C4-2B (cell line): ENCODE results near the gene SPATS1.
"Not testable (repeated sequence)": the region's sequence is repeated elsewhere in the genome, so short reads cannot be mapped to it uniquely, and the experiment has no call there.

Experiments
- H3K27ac ChIP-seq: fragments of 450-650 bp; 2 replicates; pipeline ENCODE4 v1.5.1; 2017
- CTCF ChIP-seq: fragments of 450-650 bp; conservative IDR thresholded peaks from 2 replicates; pipeline ENCODE4 v1.5.1; 2017; ENCODE audit warnings: mild to moderate bottlenecking
- ZFX ChIP-seq: fragments of 450-650 bp; IDR thresholded peaks from 2 replicates; pipeline ENCODE4 v1.6.1; 2017

The SPATS1 gene

GRCh38 chr6:44327760-44328159 lies 14.7 kb upstream of the SPATS1 start:
- TF ChIP-seq ZFX: no peak
- TF ChIP-seq CTCF: no peak

GRCh38 chr6:44328203-44328602 lies 14.2 kb upstream of the SPATS1 start:
- H3K27ac ChIP-seq: not testable (repeated sequence)

More at GRCh38 chr6:44327760-44328159, 14.7 kb upstream of the SPATS1 start:
- H3K27ac ChIP-seq: no peak overlapping the region

- no peak overlapping the region for H3K27ac ChIP-seq
- TF ChIP-seq ZFX (no peak), CTCF (no peak)
Observed at GRCh38 chr6:44329858-44330257, 12.6 kb upstream of the SPATS1 start.

- H3K27ac ChIP-seq: no peak overlapping the region
- no peak for TF ChIP-seq ZFX
- no peak for TF ChIP-seq CTCF
Observed at GRCh38 chr6:44332585-44332984, 9.9 kb upstream of the SPATS1 start.

- TF ChIP-seq ZFX (no peak), CTCF (no peak)
- H3K27ac ChIP-seq: no peak overlapping the region
Observed at GRCh38 chr6:44333273-44333919, 9.1 kb upstream of the SPATS1 start.

GRCh38 chr6:44333942-44334341 lies 8.5 kb upstream of the SPATS1 start:
- no peak overlapping the region for H3K27ac ChIP-seq
- TF ChIP-seq CTCF (no peak), ZFX (no peak)

GRCh38 chr6:44335631-44336030 lies 6.8 kb upstream of the SPATS1 start:
- TF ChIP-seq ZFX (no peak), CTCF (no peak)
- H3K27ac ChIP-seq: no peak overlapping the region
